ENCODE measurements around the gene RPGRIP1L.

Gene RPGRIP1L

GRCh38 chr16:53736297-53736696 lies 32.6 kb upstream of the RPGRIP1L start:
- Histone ChIP-seq H3K9me3 (ENCODE audit: control insufficient read depth, insufficient read depth, low read depth, low read length) (no peaks in the 10 kb centered on the region), H3K27me3 (ENCODE audit: control insufficient read depth, insufficient read depth, low read length) (no peaks in the 10 kb centered on the region), H3K4me3 (ENCODE audit: low read depth, low read length) (no peak overlapping the region), H3K36me3 (ENCODE audit: control insufficient read depth, insufficient read depth, low read length) (no peaks in the 10 kb centered on the region), H3K4me1 (ENCODE audit: control insufficient read depth, insufficient read depth, low read length) (no peaks in the 10 kb centered on the region), H3K9ac (ENCODE audit: low read length) (no peak overlapping the region), H3K27ac (ENCODE audit: low read depth, low read length) (no peak overlapping the region)

GRCh38 chr16:53734908-53735307 lies 31.2 kb upstream of the RPGRIP1L start:
- H3K36me3 ChIP-seq (ENCODE audit: control insufficient read depth, insufficient read depth, low read length): no peaks in the 10 kb centered on the region
- no peak overlapping the region for H3K9ac ChIP-seq (ENCODE audit: low read length)
- no peak overlapping the region for H3K27ac ChIP-seq (ENCODE audit: low read depth, low read length)
- H3K27me3 ChIP-seq (ENCODE audit: control insufficient read depth, insufficient read depth, low read length): no peaks in the 10 kb centered on the region
- H3K9me3 ChIP-seq (ENCODE audit: control insufficient read depth, insufficient read depth, low read depth, low read length): no peaks in the 10 kb centered on the region
- no peak overlapping the region for H3K4me3 ChIP-seq (ENCODE audit: low read depth, low read length)
- no peaks in the 10 kb centered on the region for H3K4me1 ChIP-seq (ENCODE audit: control insufficient read depth, insufficient read depth, low read length)

GRCh38 chr16:53732296-53732929 lies 28.8 kb upstream of the RPGRIP1L start:
- Histone ChIP-seq H3K4me1 (ENCODE audit: control insufficient read depth, insufficient read depth, low read length) (no peaks in the 10 kb centered on the region), H3K27me3 (ENCODE audit: control insufficient read depth, insufficient read depth, low read length) (no peaks in the 10 kb centered on the region), H3K36me3 (ENCODE audit: control insufficient read depth, insufficient read depth, low read length) (no peaks in the 10 kb centered on the region), H3K9ac (ENCODE audit: low read length) (no peak overlapping the region), H3K27ac (ENCODE audit: low read depth, low read length) (no peak overlapping the region), H3K4me3 (ENCODE audit: low read depth, low read length) (no peak overlapping the region), H3K9me3 (ENCODE audit: control insufficient read depth, insufficient read depth, low read depth, low read length) (no peaks in the 10 kb centered on the region)

GRCh38 chr16:53730693-53731092 lies 27.0 kb upstream of the RPGRIP1L start:
- Histone ChIP-seq H3K4me1 (ENCODE audit: control insufficient read depth, insufficient read depth, low read length) (peaks cover 4% of the 10 kb centered on the region; the same call in 1 of the 2 replicates), H3K9me3 (ENCODE audit: control insufficient read depth, insufficient read depth, low read depth, low read length) (no peaks in the 10 kb centered on the region), H3K9ac (ENCODE audit: low read length) (no peak overlapping the region), H3K27ac (ENCODE audit: low read depth, low read length) (no peak overlapping the region), H3K36me3 (ENCODE audit: control insufficient read depth, insufficient read depth, low read length) (no peaks in the 10 kb centered on the region), H3K27me3 (ENCODE audit: control insufficient read depth, insufficient read depth, low read length) (no peaks in the 10 kb centered on the region), H3K4me3 (ENCODE audit: low read depth, low read length) (no peak overlapping the region)

- peaks cover 11% of the 10 kb centered on the region; the same call in 1 of the 2 replicates for H3K4me1 ChIP-seq (ENCODE audit: control insufficient read depth, insufficient read depth, low read length)
- H3K27me3 ChIP-seq (ENCODE audit: control insufficient read depth, insufficient read depth, low read length): no peaks in the 10 kb centered on the region
- no peak overlapping the region for H3K4me3 ChIP-seq (ENCODE audit: low read depth, low read length)
- no peaks in the 10 kb centered on the region for H3K9me3 ChIP-seq (ENCODE audit: control insufficient read depth, insufficient read depth, low read depth, low read length)
- no peaks in the 10 kb centered on the region for H3K36me3 ChIP-seq (ENCODE audit: control insufficient read depth, insufficient read depth, low read length)
- no peak overlapping the region for H3K27ac ChIP-seq (ENCODE audit: low read depth, low read length)
- H3K9ac ChIP-seq (ENCODE audit: low read length): no peak overlapping the region
Measured at GRCh38 chr16:53726625-53727024, 23.0 kb upstream of the RPGRIP1L start.

- Histone ChIP-seq H3K27ac (ENCODE audit: low read depth, low read length) (no peak overlapping the region), H3K9ac (ENCODE audit: low read length) (no peak overlapping the region), H3K36me3 (ENCODE audit: control insufficient read depth, insufficient read depth, low read length) (0 out of 2 replicates have a peak, but pooled peaks cover 2% of the 10 kb centered on the region), H3K4me1 (ENCODE audit: control insufficient read depth, insufficient read depth, low read length) (0 out of 2 replicates have a peak, but pooled peaks cover 7% of the 10 kb centered on the region), H3K9me3 (ENCODE audit: control insufficient read depth, insufficient read depth, low read depth, low read length) (no peaks in the 10 kb centered on the region), H3K4me3 (ENCODE audit: low read depth, low read length) (no peak overlapping the region), H3K27me3 (ENCODE audit: control insufficient read depth, insufficient read depth, low read length) (no peaks in the 10 kb centered on the region)
Measured at GRCh38 chr16:53721017-53721416, 17.4 kb upstream of the RPGRIP1L start.

GRCh38 chr16:53717577-53717976 lies 13.9 kb upstream of the RPGRIP1L start:
- Histone ChIP-seq H3K27ac (ENCODE audit: low read depth, low read length) (no peak overlapping the region), H3K9me3 (ENCODE audit: control insufficient read depth, insufficient read depth, low read depth, low read length) (no peaks in the 10 kb centered on the region), H3K4me3 (ENCODE audit: low read depth, low read length) (no peak overlapping the region), H3K4me1 (ENCODE audit: control insufficient read depth, insufficient read depth, low read length) (peaks cover 10% of the 10 kb centered on the region), H3K36me3 (ENCODE audit: control insufficient read depth, insufficient read depth, low read length) (0 out of 2 replicates have a peak, but pooled peaks cover 2% of the 10 kb centered on the region), H3K27me3 (ENCODE audit: control insufficient read depth, insufficient read depth, low read length) (no peaks in the 10 kb centered on the region), H3K9ac (ENCODE audit: low read length) (no peak overlapping the region)

GRCh38 chr16:53715023-53715384 lies 11.3 kb upstream of the RPGRIP1L start:
- Histone ChIP-seq H3K27me3 (ENCODE audit: control insufficient read depth, insufficient read depth, low read length) (no peaks in the 10 kb centered on the region), H3K9ac (ENCODE audit: low read length) (no peak overlapping the region), H3K9me3 (ENCODE audit: control insufficient read depth, insufficient read depth, low read depth, low read length) (no peaks in the 10 kb centered on the region), H3K27ac (ENCODE audit: low read depth, low read length) (no peak overlapping the region), H3K4me1 (ENCODE audit: control insufficient read depth, insufficient read depth, low read length) (peaks cover 10% of the 10 kb centered on the region), H3K4me3 (ENCODE audit: low read depth, low read length) (no peak overlapping the region), H3K36me3 (ENCODE audit: control insufficient read depth, insufficient read depth, low read length) (no peaks in the 10 kb centered on the region)

GRCh38 chr16:53714205-53715022 lies 10.8 kb upstream of the RPGRIP1L start:
- H3K9me3 ChIP-seq (ENCODE audit: control insufficient read depth, insufficient read depth, low read depth, low read length): no peaks in the 10 kb centered on the region
- H3K27ac ChIP-seq (ENCODE audit: low read depth, low read length): no peak overlapping the region
- no peak overlapping the region for H3K4me3 ChIP-seq (ENCODE audit: low read depth, low read length)
- H3K27me3 ChIP-seq (ENCODE audit: control insufficient read depth, insufficient read depth, low read length): no peaks in the 10 kb centered on the region
- H3K36me3 ChIP-seq (ENCODE audit: control insufficient read depth, insufficient read depth, low read length): no peaks in the 10 kb centered on the region
- H3K9ac ChIP-seq (ENCODE audit: low read length): no peak overlapping the region
- peaks cover 10% of the 10 kb centered on the region for H3K4me1 ChIP-seq (ENCODE audit: control insufficient read depth, insufficient read depth, low read length)

GRCh38 chr16:53713403-53714204 lies 9.9 kb upstream of the RPGRIP1L start:
- Histone ChIP-seq H3K27me3 (ENCODE audit: control insufficient read depth, insufficient read depth, low read length) (no peaks in the 10 kb centered on the region), H3K36me3 (ENCODE audit: control insufficient read depth, insufficient read depth, low read length) (no peaks in the 10 kb centered on the region), H3K4me1 (ENCODE audit: control insufficient read depth, insufficient read depth, low read length) (peaks cover 10% of the 10 kb centered on the region), H3K4me3 (ENCODE audit: low read depth, low read length) (no peak overlapping the region), H3K27ac (ENCODE audit: low read depth, low read length) (no peak overlapping the region), H3K9me3 (ENCODE audit: control insufficient read depth, insufficient read depth, low read depth, low read length) (no peaks in the 10 kb centered on the region), H3K9ac (ENCODE audit: low read length) (no peak overlapping the region)

- H3K27me3 ChIP-seq (ENCODE audit: control insufficient read depth, insufficient read depth, low read length): no peaks in the 10 kb centered on the region
- H3K36me3 ChIP-seq (ENCODE audit: control insufficient read depth, insufficient read depth, low read length): no peaks in the 10 kb centered on the region
- H3K9me3 ChIP-seq (ENCODE audit: control insufficient read depth, insufficient read depth, low read depth, low read length): no peaks in the 10 kb centered on the region
- no peak overlapping the region for H3K4me3 ChIP-seq (ENCODE audit: low read depth, low read length)
- peaks cover 10% of the 10 kb centered on the region for H3K4me1 ChIP-seq (ENCODE audit: control insufficient read depth, insufficient read depth, low read length)
- no peak overlapping the region for H3K27ac ChIP-seq (ENCODE audit: low read depth, low read length)
- no peak overlapping the region for H3K9ac ChIP-seq (ENCODE audit: low read length)
Measured at GRCh38 chr16:53712065-53712464, 8.4 kb upstream of the RPGRIP1L start.

Measured in HUES6 (cell line).